Right kidney (tissue), 9 donors: ENCODE data around the gene SRPRA.
"Not testable (repeated sequence)": the region's sequence is repeated elsewhere in the genome, so short reads cannot be mapped to it uniquely, and the experiment has no call there.

Experiments
- DNase-seq: peaks from one replicate; pipeline ENCODE4 v3.0.0-alpha.2; 2016
- long read RNA-seq, 8 donors: transcript quantifications; one replicate each; lab custom pipeline, GENCODE V29; 2026

Gene SRPRA, protein sequence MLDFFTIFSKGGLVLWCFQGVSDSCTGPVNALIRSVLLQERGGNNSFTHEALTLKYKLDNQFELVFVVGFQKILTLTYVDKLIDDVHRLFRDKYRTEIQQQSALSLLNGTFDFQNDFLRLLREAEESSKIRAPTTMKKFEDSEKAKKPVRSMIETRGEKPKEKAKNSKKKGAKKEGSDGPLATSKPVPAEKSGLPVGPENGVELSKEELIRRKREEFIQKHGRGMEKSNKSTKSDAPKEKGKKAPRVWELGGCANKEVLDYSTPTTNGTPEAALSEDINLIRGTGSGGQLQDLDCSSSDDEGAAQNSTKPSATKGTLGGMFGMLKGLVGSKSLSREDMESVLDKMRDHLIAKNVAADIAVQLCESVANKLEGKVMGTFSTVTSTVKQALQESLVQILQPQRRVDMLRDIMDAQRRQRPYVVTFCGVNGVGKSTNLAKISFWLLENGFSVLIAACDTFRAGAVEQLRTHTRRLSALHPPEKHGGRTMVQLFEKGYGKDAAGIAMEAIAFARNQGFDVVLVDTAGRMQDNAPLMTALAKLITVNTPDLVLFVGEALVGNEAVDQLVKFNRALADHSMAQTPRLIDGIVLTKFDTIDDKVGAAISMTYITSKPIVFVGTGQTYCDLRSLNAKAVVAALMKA
- long read RNA-seq, donor 1, transcript SRPRA-201 (14 exons, 3,069 nt), result major isoform, 9 of 31 reads
- long read RNA-seq, donor 1, partial matches to known transcripts, result 21 of 31 reads
- long read RNA-seq, donor 1, other reads (novel, unspliced or antisense), result 0 of 31 reads
- long read RNA-seq, donor 2, partial matches to known transcripts, result 0 of 2 reads
- long read RNA-seq, donor 2, other reads (novel, unspliced or antisense), result 0 of 2 reads
- long read RNA-seq, donor 3, transcript SRPRA-201 (14 exons, 3,069 nt), result major isoform, 8 of 11 reads
- long read RNA-seq, donor 3, partial matches to known transcripts, result 0 of 11 reads
- long read RNA-seq, donor 3, other reads (novel, unspliced or antisense), result 0 of 11 reads
- long read RNA-seq, donor 4, transcript SRPRA-201 (14 exons, 3,069 nt), result major isoform, 11 of 27 reads
- long read RNA-seq, donor 4, partial matches to known transcripts, result 14 of 27 reads
- long read RNA-seq, donor 4, other reads (novel, unspliced or antisense), result 0 of 27 reads
- long read RNA-seq, donor 5, transcript SRPRA-201 (14 exons, 3,069 nt), result major isoform, 9 of 64 reads
- long read RNA-seq, donor 5, partial matches to known transcripts, result 40 of 64 reads
- long read RNA-seq, donor 5, other reads (novel, unspliced or antisense), result 8 of 64 reads
- long read RNA-seq, donor 6, partial matches to known transcripts, result 7 of 11 reads
- long read RNA-seq, donor 6, other reads (novel, unspliced or antisense), result 0 of 11 reads
- long read RNA-seq, donor 7, transcript SRPRA-201 (14 exons, 3,069 nt), result major isoform, 13 of 103 reads
- long read RNA-seq, donor 7, partial matches to known transcripts, result 81 of 103 reads
- long read RNA-seq, donor 7, other reads (novel, unspliced or antisense), result 7 of 103 reads
- long read RNA-seq, donor 8, transcript SRPRA-201 (14 exons, 3,069 nt), result major isoform, 10 of 16 reads
- long read RNA-seq, donor 8, partial matches to known transcripts, result 5 of 16 reads
- long read RNA-seq, donor 8, other reads (novel, unspliced or antisense), result 0 of 16 reads

- DNase-seq, result peak; percentile 88
Observed at GRCh38 chr11:126268708-126269579, at the start of gene SRPRA, which contains the start of gene FOXRED1. Gene SRPRA (minus strand): TSS chr11:126268895. CDS start chr11:126268804, 91 bp downstream. Gene FOXRED1 (plus strand): TSS chr11:126269154. CDS start chr11:126269207, 53 bp downstream.

GRCh38 chr11:126317756-126318573 is 49.3 kb upstream of the SRPRA start:
- DNase-seq, result no peak

DNA sequence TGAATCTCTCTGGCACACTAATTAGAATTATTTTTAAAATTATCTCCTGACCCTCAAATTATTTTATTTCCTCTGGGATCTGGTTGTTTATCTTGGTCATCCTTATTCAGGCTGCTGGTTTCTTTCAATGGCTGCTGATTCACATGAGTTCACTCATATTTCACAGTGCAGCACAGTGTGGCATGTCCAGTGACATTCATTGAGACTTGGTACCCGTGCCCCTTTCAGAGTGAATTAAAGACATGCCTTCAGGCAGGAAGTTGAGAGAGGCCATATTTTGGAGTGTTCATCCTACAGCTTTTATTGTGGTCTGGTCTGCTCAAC is 48.7 kb upstream of the SRPRA start:
- no peak for DNase-seq

DNA sequence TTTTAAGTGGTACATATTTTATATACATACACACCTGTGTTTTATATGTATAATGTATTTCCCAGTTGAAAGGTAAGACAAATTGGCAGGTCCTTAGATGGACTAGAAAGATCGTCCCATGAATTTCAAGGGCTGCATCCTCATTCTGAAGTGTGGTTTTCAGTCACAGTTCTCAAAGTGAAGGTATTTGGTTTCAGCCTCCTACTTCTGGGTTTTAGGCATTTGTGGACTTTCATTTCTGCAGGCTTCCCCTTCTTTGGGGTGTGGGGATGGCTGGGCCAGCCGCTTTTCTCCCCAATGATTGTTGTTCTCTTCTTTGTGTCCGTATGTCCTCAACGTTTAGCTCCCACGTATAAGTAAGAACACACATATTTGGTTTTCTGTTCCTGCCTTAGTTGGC is 45.1 kb upstream of the SRPRA start:
- no peak for DNase-seq

GRCh38 chr11:126312961-126313360 is 44.3 kb upstream of the SRPRA start:
- DNase-seq, result no peak

- no peak for DNase-seq
Observed at GRCh38 chr11:126311401-126312291, 43.0 kb upstream of the SRPRA start.

GRCh38 chr11:126310992-126311310 is 42.3 kb upstream of the SRPRA start:
- DNase-seq, result no peak

DNA sequence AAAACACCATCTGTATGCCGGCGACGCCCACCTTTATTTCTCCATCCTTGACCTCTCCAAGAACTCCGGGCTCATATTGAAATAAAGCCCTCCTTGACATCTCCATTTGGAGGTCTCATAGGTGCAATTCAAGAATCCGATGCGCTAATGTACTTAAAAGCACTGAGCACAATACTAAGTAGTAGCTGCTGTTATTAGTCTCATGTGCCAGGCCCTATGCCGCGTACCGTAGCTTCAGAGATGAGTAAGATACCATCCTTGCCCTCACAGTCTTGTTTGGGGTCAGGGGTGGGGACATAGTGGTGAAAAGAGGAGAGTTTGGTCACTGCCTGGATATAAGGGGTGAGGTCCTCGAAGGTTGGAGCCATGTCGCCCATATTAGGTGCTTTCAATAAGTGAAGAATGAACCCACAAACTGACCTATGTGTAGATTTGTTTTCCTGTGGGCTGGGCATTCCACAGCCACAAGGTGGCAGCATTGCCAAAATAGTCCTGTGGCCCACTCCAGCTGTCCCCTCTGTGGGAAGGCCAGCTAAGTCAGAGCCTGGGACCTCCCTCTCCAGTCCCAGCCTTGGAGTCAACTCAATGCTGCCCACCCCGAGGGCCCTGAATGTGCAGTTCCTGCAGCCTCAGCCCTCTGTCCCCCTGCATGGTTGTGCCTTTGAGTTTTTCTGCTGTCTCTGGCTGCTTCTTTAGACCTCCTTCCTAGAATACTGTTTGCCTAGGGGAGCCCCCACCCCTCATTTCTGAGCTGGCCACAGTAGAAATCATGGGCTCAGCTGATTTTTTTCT is 41.7 kb upstream of the SRPRA start:
- peak; percentile 44 for DNase-seq

- not testable (repeated sequence) for DNase-seq
Observed at GRCh38 chr11:126308771-126309170, 40.1 kb upstream of the SRPRA start.

DNA sequence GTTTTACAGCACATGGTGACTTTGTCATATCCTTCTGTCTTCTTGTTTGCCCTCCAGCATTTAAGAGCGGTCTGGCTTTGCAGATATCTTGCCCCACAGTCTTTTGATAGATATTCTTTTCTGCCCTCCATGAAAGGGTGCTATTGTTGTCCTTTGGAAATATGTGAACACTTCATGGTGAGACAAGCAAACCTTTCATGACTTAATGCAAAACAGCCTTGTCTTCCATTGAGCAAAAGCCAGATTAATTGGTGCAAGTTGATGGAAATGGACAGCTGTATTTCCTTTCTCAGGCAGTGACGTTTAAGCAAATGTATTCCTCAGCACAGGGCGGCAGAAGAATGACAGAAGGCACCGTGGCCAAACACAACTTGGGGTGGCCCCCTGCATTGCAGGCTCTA is 39.6 kb upstream of the SRPRA start:
- DNase-seq, result no peak

GRCh38 chr11:126307706-126308105 is 39.0 kb upstream of the SRPRA start:
- no peak for DNase-seq

GRCh38 chr11:126305699-126306098 is 37.0 kb upstream of the SRPRA start:
- no peak for DNase-seq

- no peak for DNase-seq
Observed at GRCh38 chr11:126304457-126305075, 35.9 kb upstream of the SRPRA start.

DNA sequence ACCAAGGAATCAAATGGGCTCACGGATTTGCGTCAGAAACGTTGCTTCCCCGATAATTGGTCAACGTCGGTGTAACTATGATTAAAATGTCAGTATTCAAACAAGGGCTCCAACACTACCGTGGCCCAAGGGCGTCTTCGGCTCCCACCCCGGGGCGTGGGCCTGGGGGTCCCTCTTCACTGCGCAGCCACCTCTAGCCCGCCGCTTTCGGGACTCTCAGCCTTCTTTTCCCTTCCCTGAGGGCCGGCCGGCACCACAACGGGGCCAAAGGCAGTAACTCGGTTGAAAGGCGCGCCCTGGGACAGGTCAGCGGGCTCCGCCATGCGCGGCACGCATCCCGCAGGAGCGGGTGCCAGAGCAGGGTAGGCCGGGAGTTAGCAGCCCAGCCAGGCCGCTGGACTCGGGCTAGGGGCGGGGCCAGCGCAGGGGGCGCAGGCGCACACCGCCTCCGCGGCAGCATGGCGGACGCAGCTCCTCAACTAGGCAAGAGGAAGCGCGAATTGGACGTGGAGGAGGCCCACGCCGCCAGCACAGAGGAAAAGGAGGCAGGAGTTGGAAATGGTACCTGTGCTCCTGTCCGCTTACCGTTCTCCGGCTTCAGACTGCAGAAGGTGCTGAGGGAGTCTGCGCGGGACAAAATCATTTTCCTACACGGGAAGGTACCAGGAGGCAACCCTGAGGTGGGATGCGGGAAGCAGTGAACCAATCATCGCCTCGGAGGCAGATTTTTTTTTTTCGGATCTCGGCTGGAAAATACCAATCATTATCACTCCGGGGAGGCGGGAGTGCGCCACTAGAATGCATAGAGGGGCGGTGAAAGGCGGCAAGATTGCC is 35.1 kb upstream of the SRPRA start, which contains the start of gene DCPS:
DCPS (plus strand) TSS at position 438 of the 834 bp plus-strand sequence; CDS start at position 459, 21 bp downstream.
- DNase-seq, result peak; percentile 98

DNA sequence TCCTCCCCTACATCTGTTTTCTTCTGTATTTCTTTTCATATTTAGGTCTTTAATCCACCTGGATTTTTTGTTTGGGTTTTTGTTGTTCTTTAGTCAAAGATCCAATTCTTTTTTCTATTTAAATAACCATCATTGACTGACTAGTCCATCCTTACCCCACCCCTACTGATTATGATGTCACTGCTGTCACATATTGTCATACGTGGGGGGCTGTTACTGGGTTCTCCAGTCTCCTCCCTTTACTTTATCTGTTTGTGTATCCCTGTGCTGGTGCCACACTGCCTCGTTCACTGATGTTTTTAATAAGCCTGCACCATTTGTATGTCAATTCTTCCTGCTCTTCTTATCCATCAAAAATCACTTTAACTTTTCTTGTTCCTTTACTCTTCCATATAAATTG is 28.3 kb upstream of the SRPRA start:
- DNase-seq, result no peak

DNA sequence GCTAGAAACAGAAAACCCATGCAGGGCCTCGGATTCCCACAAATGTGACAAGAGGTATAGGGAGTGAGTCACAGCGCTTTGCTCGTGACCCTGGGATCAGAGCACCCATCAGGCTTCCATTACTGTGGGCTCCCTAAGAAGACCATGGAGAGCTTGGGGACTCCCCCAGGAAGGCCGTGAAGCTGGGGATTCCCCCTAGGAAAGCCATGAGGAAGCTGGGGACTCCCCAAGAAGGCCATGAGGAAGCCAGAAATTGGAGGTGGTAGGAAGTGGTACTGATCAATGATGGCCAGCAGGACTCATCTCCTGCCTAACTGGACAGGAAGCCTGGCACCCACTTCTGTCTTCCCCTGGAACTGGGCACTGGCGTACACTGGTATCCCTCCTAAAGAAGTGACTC is 25.0 kb upstream of the SRPRA start:
- DNase-seq, result no peak
